Mesenchymal stem cell (in vitro differentiated cells and primary cell): ENCODE results near the gene STK32B.

Experiments
- DNase-seq: peaks from one replicate; pipeline ENCODE4 v3.0.0-alpha.2; 2013
- H2AFZ ChIP-seq: one replicate; pipeline ENCODE4 v1.6.1; 2013; ENCODE audit warnings: low read depth, mild to moderate bottlenecking, control low read depth, inconsistent platforms, low read length, moderate library complexity
- H2AK5ac ChIP-seq: 2 replicates; pipeline ENCODE4 v1.6.1; 2013; ENCODE audit warnings: low read length, moderate library complexity, mild to moderate bottlenecking, inconsistent platforms; ENCODE audit not compliant: severe bottlenecking
- H2BK120ac ChIP-seq: one replicate; pipeline ENCODE4 v1.6.1; 2013; ENCODE audit warnings: low read depth, mild to moderate bottlenecking, inconsistent platforms, low read length, moderate library complexity
- H2BK12ac ChIP-seq, 2 experiments: one replicate each; pipeline ENCODE4 v1.6.1; 2013; ENCODE audit warnings: inconsistent platforms in 2 of 2, low read length in 2 of 2, mild to moderate bottlenecking in 2 of 2, moderate library complexity in 2 of 2, control low read depth in 1 of 2
- H2BK15ac ChIP-seq: one replicate; pipeline ENCODE4 v1.6.1; 2013; ENCODE audit warnings: mild to moderate bottlenecking, low read depth, inconsistent platforms; ENCODE audit not compliant: poor library complexity, severe bottlenecking
- H2BK5ac ChIP-seq: 2 replicates; pipeline ENCODE4 v1.6.1; 2013; ENCODE audit warnings: low read depth, mild to moderate bottlenecking, low read length, control low read depth, inconsistent platforms; ENCODE audit not compliant: poor library complexity, severe bottlenecking
- H3K14ac ChIP-seq, 2 experiments: one replicate each; pipeline ENCODE4 v1.6.1; 2013; ENCODE audit warnings: inconsistent platforms in 2 of 2, low read length in 2 of 2, control low read depth in 1 of 2, mild to moderate bottlenecking in 1 of 2, moderate library complexity in 1 of 2
- H3K18ac ChIP-seq, 2 experiments: one replicate each; pipeline ENCODE4 v1.6.1; 2013; ENCODE audit warnings: inconsistent platforms in 2 of 2, low read length in 2 of 2, control low read depth in 1 of 2, low read depth in 1 of 2, mild to moderate bottlenecking in 1 of 2
- H3K23ac ChIP-seq, 2 experiments: one replicate each; pipeline ENCODE4 v1.6.1; 2013; ENCODE audit warnings: inconsistent platforms in 2 of 2, low read length in 2 of 2, mild to moderate bottlenecking in 2 of 2, moderate library complexity in 2 of 2, control low read depth in 1 of 2
- H3K27ac ChIP-seq: 2 replicates; pipeline ENCODE4 v1.5.1; 2013; ENCODE audit warnings: mild to moderate bottlenecking, moderate library complexity, low read length, control low read depth, inconsistent platforms; ENCODE audit not compliant: poor library complexity, severe bottlenecking
- H3K27me3 ChIP-seq, 2 experiments: 2 replicates each; pipeline versions ENCODE4 v1.6.1 to v1.7.0; 2013; ENCODE audit warnings: low read length in 2 of 2, mild to moderate bottlenecking in 2 of 2, moderate library complexity in 2 of 2, control low read depth in 1 of 2, inconsistent platforms in 1 of 2; ENCODE audit not compliant: control insufficient read depth in 1 of 2, insufficient read depth in 1 of 2
- H3K36me3 ChIP-seq, 2 experiments: 2 replicates each; pipeline versions ENCODE4 v1.6.1 to v1.7.0; 2013; ENCODE audit warnings: low read length in 2 of 2, control low read depth in 1 of 2, inconsistent platforms in 1 of 2, low read depth in 1 of 2, mild to moderate bottlenecking in 1 of 2; ENCODE audit not compliant: insufficient read depth in 2 of 2, control insufficient read depth in 1 of 2
- H3K4ac ChIP-seq, 2 experiments: one replicate each; pipeline ENCODE4 v1.6.1; 2013; ENCODE audit warnings: inconsistent platforms in 2 of 2, low read length in 2 of 2, mild to moderate bottlenecking in 2 of 2, moderate library complexity in 2 of 2, control low read depth in 1 of 2, low read depth in 1 of 2
- H3K4me1 ChIP-seq: 2 replicates; pipeline ENCODE4 v1.6.1; 2013; ENCODE audit warnings: low read depth, low read length, control low read depth; ENCODE audit not compliant: control insufficient read depth, insufficient read depth
- H3K4me2 ChIP-seq: 2 replicates; pipeline ENCODE4 v1.6.1; 2013; ENCODE audit warnings: low read length, mild to moderate bottlenecking, inconsistent platforms; ENCODE audit not compliant: poor library complexity, severe bottlenecking
- H3K4me3 ChIP-seq, 2 experiments: 2 replicates each; pipeline versions ENCODE4 v1.5.1 to v1.7.0; 2013; ENCODE audit warnings: low read length in 2 of 2, mild to moderate bottlenecking in 2 of 2, control low read depth in 1 of 2, low read depth in 1 of 2; ENCODE audit not compliant: insufficient read depth in 1 of 2
- H3K79me1 ChIP-seq: replicated peaks from 2 replicates; pipeline ENCODE4 v1.6.1; 2013; ENCODE audit warnings: mild to moderate bottlenecking, control low read depth, low read length, inconsistent platforms; ENCODE audit not compliant: poor library complexity, severe bottlenecking
- H3K9ac ChIP-seq: 2 replicates; pipeline ENCODE4 v1.7.0; 2013; ENCODE audit warnings: mild to moderate bottlenecking, low read length, moderate library complexity
- H3K9me3 ChIP-seq: 2 replicates; pipeline ENCODE4 v1.7.0; 2013; ENCODE audit warnings: mild to moderate bottlenecking, low read length; ENCODE audit not compliant: control insufficient read depth
- H4K8ac ChIP-seq: one replicate; pipeline ENCODE4 v1.6.1; 2013; ENCODE audit warnings: inconsistent platforms, mild to moderate bottlenecking, low read length, moderate library complexity
- H4K91ac ChIP-seq: one replicate; pipeline ENCODE4 v1.6.1; 2013; ENCODE audit warnings: mild to moderate bottlenecking, low read length, inconsistent platforms
- WGBS: methylation state at CpG from one replicate; pipeline ENCODE4 v1.1.7; 2013; ENCODE audit warnings: mixed read lengths; 5-methylcytosine and 5-hydroxymethylcytosine counted together

The STK32B gene

DNA sequence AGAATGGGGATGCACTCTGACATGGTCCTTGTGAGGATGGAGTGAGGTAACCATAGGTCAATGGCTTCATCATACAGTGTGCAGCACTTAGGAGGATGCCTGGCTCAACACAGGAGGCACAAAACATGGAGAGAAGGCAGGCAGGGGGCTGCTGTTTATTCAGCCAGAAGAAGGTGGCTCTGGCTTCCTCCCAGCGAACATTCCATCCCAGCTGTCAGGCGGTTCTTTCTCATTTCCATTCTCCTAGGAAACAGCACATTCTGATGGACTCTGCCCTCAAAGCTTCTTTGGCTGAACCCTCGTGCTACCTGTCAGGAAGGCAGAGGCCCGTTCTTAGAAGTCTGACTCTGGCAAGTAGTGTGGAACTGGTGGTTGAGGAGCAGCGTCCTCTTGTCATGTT, 18.6 kb downstream of the STK32B start:
- Histone ChIP-seq H3K9ac (no peak overlapping the region), H2BK12ac (no peak overlapping the region), H3K27me3 (no peaks in the 10 kb centered on the region), H3K14ac (no peak overlapping the region), H3K79me1 (peaks cover 24% of the 10 kb centered on the region), H2AK5ac (no peak overlapping the region), H4K8ac (no peak overlapping the region), H2BK15ac (no peak overlapping the region), H4K91ac (no peak overlapping the region), H3K4me2 (no peak overlapping the region), H3K36me3 (no peaks in the 10 kb centered on the region), H2BK5ac (no peak overlapping the region), H3K18ac (no peak overlapping the region), H3K27ac (no peak overlapping the region), H3K4me3 (no peak overlapping the region), H3K4me1 (peaks cover 4% of the 10 kb centered on the region), H3K9me3 (no peaks in the 10 kb centered on the region), H3K23ac (no peak overlapping the region), H2BK120ac (no peak overlapping the region), H3K4ac (no peak overlapping the region), H2AFZ (no peak overlapping the region)
- 79% methylated on average over 5 of the region's 5 CpGs for WGBS
- no peak for DNase-seq

DNA sequence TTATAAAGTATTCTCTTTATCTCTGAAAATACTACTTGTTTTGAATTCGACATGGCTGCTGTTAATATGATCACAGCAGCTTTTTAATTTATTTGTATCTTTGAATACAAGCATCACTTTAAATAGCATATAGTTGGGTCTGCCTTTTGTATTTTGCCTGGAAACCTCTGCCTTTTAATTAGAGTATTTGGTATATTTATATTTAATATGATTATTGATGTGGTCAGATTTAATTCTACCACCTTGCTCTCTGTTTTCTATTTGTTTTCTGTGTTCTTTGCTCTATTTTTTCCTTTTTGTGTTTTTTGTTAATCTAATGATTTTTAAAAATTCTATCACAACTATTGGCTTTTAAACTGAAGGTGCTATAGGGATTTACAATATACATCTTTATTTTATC, 21.7 kb downstream of the STK32B start:
- Histone ChIP-seq H3K4me2 (no peak overlapping the region), H2AFZ (no peak overlapping the region), H3K23ac (no peak overlapping the region), H3K27me3 (no peaks in the 10 kb centered on the region), H2BK120ac (no peak overlapping the region), H2BK15ac (no peak overlapping the region), H3K36me3 (no peaks in the 10 kb centered on the region), H4K91ac (no peak overlapping the region), H3K27ac (no peak overlapping the region), H2AK5ac (no peak overlapping the region), H3K9ac (no peak overlapping the region), H3K79me1 (peaks cover 25% of the 10 kb centered on the region), H3K4me3 (no peak overlapping the region), H3K9me3 (no peaks in the 10 kb centered on the region), H3K14ac (no peak overlapping the region), H3K4ac (no peak overlapping the region), H2BK5ac (no peak overlapping the region), H3K4me1 (peaks cover 4% of the 10 kb centered on the region), H2BK12ac (no peak overlapping the region), H3K18ac (no peak overlapping the region), H4K8ac (no peak overlapping the region)
- no peak for DNase-seq
- WGBS, result no CpG with 5 or more reads among the region's 1 CpG

DNA sequence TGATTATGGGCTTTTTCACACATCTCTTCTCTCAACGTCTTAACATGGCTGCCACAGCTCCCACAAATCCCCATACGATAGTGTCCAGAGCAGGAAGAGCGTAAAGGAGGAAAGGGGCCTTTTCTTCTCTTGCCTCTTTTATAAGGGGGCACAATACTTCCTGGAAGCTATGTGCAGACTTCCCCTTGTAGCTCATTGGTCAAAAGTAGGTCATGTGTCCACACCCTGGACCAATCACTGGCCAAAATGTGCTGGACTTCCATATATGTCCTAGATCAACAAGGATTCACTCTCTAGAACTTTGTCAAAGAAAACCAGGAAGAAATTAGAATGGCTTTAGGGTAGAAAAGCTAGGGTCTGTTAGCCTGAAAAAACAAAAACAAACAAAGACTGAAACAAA, 26.7 kb downstream of the STK32B start:
- H2AK5ac ChIP-seq, result no peak overlapping the region

DNA sequence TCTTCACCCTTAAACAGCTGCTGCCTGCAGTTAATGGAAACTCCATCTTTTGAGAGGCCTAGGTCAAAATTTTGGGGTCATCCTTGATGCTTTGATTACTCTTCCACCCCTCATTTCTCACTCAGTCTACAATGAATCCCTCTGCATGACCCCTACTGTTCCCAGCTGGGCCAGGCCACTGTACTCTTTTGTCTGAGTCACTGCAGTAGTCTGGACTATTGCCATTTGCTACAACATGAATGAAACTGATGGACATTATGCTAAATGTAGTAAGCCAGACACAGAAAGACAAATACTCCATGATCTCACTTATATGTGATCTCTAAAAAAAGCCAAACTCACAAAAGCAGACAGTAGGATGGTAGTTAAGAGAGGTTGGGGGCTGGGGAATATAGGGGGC, 28.3 kb downstream of the STK32B start:
- Histone ChIP-seq H3K27ac (no peak overlapping the region), H3K23ac (no peak overlapping the region), H3K18ac (no peak overlapping the region), H4K8ac (no peak overlapping the region), H3K4me3 (no peak overlapping the region), H2BK12ac (no peak overlapping the region), H4K91ac (no peak overlapping the region), H2BK120ac (no peak overlapping the region), H2BK5ac (no peak overlapping the region), H3K9ac (no peak overlapping the region), H3K9me3 (peaks cover 25% of the 10 kb centered on the region), H3K4ac (no peak overlapping the region), H3K14ac (no peak overlapping the region), H3K4me2 (no peak overlapping the region), H2BK15ac (no peak overlapping the region), H3K36me3 (no peaks in the 10 kb centered on the region), H3K4me1 (peaks cover 2% of the 10 kb centered on the region), H3K27me3 (no peaks in the 10 kb centered on the region), H2AK5ac (no peak overlapping the region), H3K79me1 (peaks cover 14% of the 10 kb centered on the region), H2AFZ (no peak overlapping the region)
- DNase-seq, result peak; percentile 30

More for the DNA sequence above, 26.7 kb downstream of the STK32B start:
- Histone ChIP-seq H3K4me2 (no peak overlapping the region), H2BK15ac (no peak overlapping the region), H3K9me3 (peaks cover 25% of the 10 kb centered on the region), H3K4me1 (peaks cover 2% of the 10 kb centered on the region), H2BK120ac (no peak overlapping the region), H3K79me1 (peaks cover 14% of the 10 kb centered on the region), H3K27ac (no peak overlapping the region), H3K9ac (no peak overlapping the region), H3K27me3 (no peaks in the 10 kb centered on the region), H3K14ac (no peak overlapping the region), H3K36me3 (no peaks in the 10 kb centered on the region), H2BK12ac (no peak overlapping the region), H2BK5ac (no peak overlapping the region), H3K18ac (no peak overlapping the region), H3K23ac (no peak overlapping the region), H3K4me3 (no peak overlapping the region), H4K91ac (no peak overlapping the region), H4K8ac (no peak overlapping the region), H2AFZ (no peak overlapping the region), H3K4ac (no peak overlapping the region)
- WGBS, result 95% methylated on average over 3 of the region's 3 CpGs
- DNase-seq, result no peak
